ENCODE measurements around the gene OR11H6. TPM values are rescaled to one million over a fixed set of nuclear protein-coding genes. Genes with fewer than 3 reads are reported as not detected.
"Not testable (repeated sequence)": the region's sequence is repeated elsewhere in the genome, so short reads cannot be mapped to it uniquely, and the experiment has no call there.

OR11H6 gene
- total RNA-seq, 3 donors from 2014 or later = not detected

GRCh38 chr14:20215196-20215595 is 8.3 kb upstream of the OR11H6 start:
- DNase-seq (no peak), ATAC-seq (no peak)
- Histone ChIP-seq H3K9me3 (no peaks in the 10 kb centered on the region), H3K4me3 (no peak overlapping the region), H3K36me3 (ENCODE audit: low read depth) (no peaks in the 10 kb centered on the region), H3K4me1 (ENCODE audit: low read depth) (no peaks in the 10 kb centered on the region)
- TF ChIP-seq CTCF (IDR thresholded peaks at IDR 0.05) = no peak
- intact Hi-C loops (cut with DNase I, micrococcal nuclease) = no loop called here

- Histone ChIP-seq H3K9me3 (no peaks in the 10 kb centered on the region), H3K36me3 (ENCODE audit: low read depth) (no peaks in the 10 kb centered on the region), H3K4me3 (no peak overlapping the region), H3K4me1 (ENCODE audit: low read depth) (no peaks in the 10 kb centered on the region)
- intact Hi-C loops (cut with DNase I, micrococcal nuclease) = no loop called here
- no peak for TF ChIP-seq CTCF (IDR thresholded peaks at IDR 0.05)
- no peak for ATAC-seq
- no peak for DNase-seq
Measured at GRCh38 chr14:20219033-20219432, 4.5 kb upstream of the OR11H6 start.

- ATAC-seq = no peak
- intact Hi-C loops (cut with DNase I, micrococcal nuclease) = no loop called here
Measured at GRCh38 chr14:20228681-20229080, 5.2 kb downstream of the OR11H6 start, which contains the start of gene OR11H7. OR11H7 (plus strand) TSS chr14:20228981.

GRCh38 chr14:20235415-20235814 is 11.9 kb downstream of the OR11H6 start:
- H3K36me3 ChIP-seq (ENCODE audit: low read depth); ATAC-seq; H3K4me3 ChIP-seq; DNase-seq; H3K4me1 ChIP-seq (ENCODE audit: low read depth); H3K9me3 ChIP-seq; intact Hi-C loops (cut with DNase I, micrococcal nuclease): not testable (repeated sequence)

More at GRCh38 chr14:20228681-20229080, 5.2 kb downstream of the OR11H6 start, which contains the start of gene OR11H7:
- peaks cover 12% of the 10 kb centered on the region for H3K9me3 ChIP-seq
- no peak within 1 kb of the TSS for H3K4me3 ChIP-seq
- DNase-seq = no peak
- H3K4me1 ChIP-seq (ENCODE audit: low read depth) = no peaks in the 10 kb centered on the region
- H3K36me3 ChIP-seq (ENCODE audit: low read depth) = no peaks in the 10 kb centered on the region
- no peak for TF ChIP-seq CTCF (IDR thresholded peaks at IDR 0.05)

GRCh38 chr14:20247646-20248246 is 24.2 kb downstream of the OR11H6 start:
- no peak for ATAC-seq
- Histone ChIP-seq H3K36me3 (ENCODE audit: low read depth) (no peaks in the 10 kb centered on the region), H3K9me3 (no peaks in the 10 kb centered on the region), H3K4me3 (no peak overlapping the region), H3K4me1 (ENCODE audit: low read depth) (no peaks in the 10 kb centered on the region)
- intact Hi-C loops (cut with DNase I, micrococcal nuclease) = no loop called here
- DNase-seq = no peak
- no peak for TF ChIP-seq CTCF (IDR thresholded peaks at IDR 0.05)

GRCh38 chr14:20262642-20263128 is 39.2 kb downstream of the OR11H6 start:
- Histone ChIP-seq H3K9me3 (no peaks in the 10 kb centered on the region), H3K4me1 (ENCODE audit: low read depth) (no peaks in the 10 kb centered on the region), H3K36me3 (ENCODE audit: low read depth) (no peaks in the 10 kb centered on the region), H3K4me3 (no peak overlapping the region)
- no peak for DNase-seq
- ATAC-seq = no peak
- TF ChIP-seq CTCF (IDR thresholded peaks at IDR 0.05) = no peak
- intact Hi-C loops (cut with DNase I, micrococcal nuclease) = no loop called here

- DNase-seq; ATAC-seq; H3K4me1 ChIP-seq (ENCODE audit: low read depth); H3K36me3 ChIP-seq (ENCODE audit: low read depth); H3K9me3 ChIP-seq; H3K4me3 ChIP-seq; intact Hi-C loops (cut with DNase I, micrococcal nuclease): not testable (repeated sequence)
Measured at GRCh38 chr14:20264361-20264760, 40.9 kb downstream of the OR11H6 start.
